Esophagus squamous epithelium (tissue), 5 donors: ENCODE data around the gene OR6C1. TPM values are rescaled to one million over a fixed set of nuclear protein-coding genes. Genes with fewer than 3 reads are reported as not detected.
"Not testable (repeated sequence)": the region's sequence is repeated elsewhere in the genome, so short reads cannot be mapped to it uniquely, and the experiment has no call there.

Experiments
- DNase-seq: peaks from one replicate; lab custom pipeline; 2025; lab: John Stamatoyannopoulos, UW
- H3K27ac ChIP-seq, 4 donors: fragments of 200-600 bp; sonication (generic); one replicate each; pipeline ENCODE4 v1.5.1; 2016 to 2019; ENCODE audit warnings: mild to moderate bottlenecking in 1 of 4
- H3K27me3 ChIP-seq, 4 donors: fragments of 200-600 bp; sonication (generic); 1 replicate in 3 of 4; 2 replicates in 1 of 4; pipeline versions ENCODE4 v1.5.1 to v1.6.0; 2017 to 2021; ENCODE audit warnings: antibody characterized with exemption in 1 of 4
- H3K36me3 ChIP-seq, 3 donors: fragments of 200-600 bp; sonication (generic); one replicate each; pipeline ENCODE4 v1.5.1; 2016 to 2019
- H3K4me1 ChIP-seq, 3 donors: fragments of 200-600 bp; sonication (generic); one replicate each; pipeline ENCODE4 v1.5.1; 2017 to 2019
- H3K4me3 ChIP-seq, 4 donors: fragments of 200-600 bp; sonication (generic); 1 replicate in 3 of 4; 2 replicates in 1 of 4; pipeline ENCODE4 v1.5.1; 2016 to 2019; ENCODE audit warnings: mild to moderate bottlenecking in 2 of 4, moderate library complexity in 1 of 4
- H3K9me3 ChIP-seq, 3 donors: fragments of 200-600 bp; sonication (generic); one replicate each; pipeline ENCODE4 v1.5.1; 2016 to 2019
- CTCF ChIP-seq, 6 experiments: fragments of 450-650 bp in 4 of 6; fragments of 200-600 bp in 2 of 6; sonication (generic) in 2 of 6; IDR thresholded peaks; one replicate each; pipeline ENCODE4 v1.5.1; 2016 to 2019; ENCODE audit warnings: antibody characterized with exemption in 6 of 6, mild to moderate bottlenecking in 4 of 6, moderate library complexity in 4 of 6
- POLR2A ChIP-seq, 4 donors: fragments of 450-650 bp; IDR thresholded peaks; one replicate each; pipeline ENCODE4 v1.6.1; 2017; ENCODE audit warnings: antibody characterized with exemption in 4 of 4, mild to moderate bottlenecking in 4 of 4, moderate library complexity in 3 of 4
- WGBS, 2 donors: methylation state at CpG; one replicate each; pipeline ENCODE4 v1.1.5; 2018; 5-methylcytosine and 5-hydroxymethylcytosine counted together
- intact Hi-C: fragments of 100-400 bp; cut with DNase I; formaldehyde crosslinking; loops from one replicate; pipeline ENCODE4 v1.15.0; 2022
- total RNA-seq, 4 donors: library from RNA; depleted of rRNA; stranded (reverse); fragments of >200 nt; gene quantifications; one replicate each; pipeline ENCODE4 v1.1.0, GENCODE V29; 2016
- donor health status: DM: yes; HTN: yes; CAD: no.

The OR6C1 gene
- total RNA-seq, result not detected

- intact Hi-C loops, result no loop called here
- Histone ChIP-seq H3K27me3 (no peaks in the 10 kb centered on the region), H3K9me3 (no peaks in the 10 kb centered on the region), H3K4me3 (no peak within 1 kb of the TSS), H3K4me1 (no peaks in the 10 kb centered on the region), H3K36me3 (no peaks in the 10 kb centered on the region), H3K27ac (no peak within 1 kb of the TSS)
- TF ChIP-seq CTCF (IDR thresholded peaks at IDR 0.05), result no peak
- TF ChIP-seq POLR2A (IDR thresholded peaks at IDR 0.05), result no peak
- 80 to 85% methylated on average over 2 of the region's 2 CpGs for WGBS, 2 donors
- DNase-seq, result no peak
These were observed at the start of gene OR6C1 for GRCh38 chr12:55314043-55314442. TSS of gene OR6C1 (plus strand) at chr12:55314343. CDS start at chr12:55320600, 6,257 bp downstream.

DNA sequence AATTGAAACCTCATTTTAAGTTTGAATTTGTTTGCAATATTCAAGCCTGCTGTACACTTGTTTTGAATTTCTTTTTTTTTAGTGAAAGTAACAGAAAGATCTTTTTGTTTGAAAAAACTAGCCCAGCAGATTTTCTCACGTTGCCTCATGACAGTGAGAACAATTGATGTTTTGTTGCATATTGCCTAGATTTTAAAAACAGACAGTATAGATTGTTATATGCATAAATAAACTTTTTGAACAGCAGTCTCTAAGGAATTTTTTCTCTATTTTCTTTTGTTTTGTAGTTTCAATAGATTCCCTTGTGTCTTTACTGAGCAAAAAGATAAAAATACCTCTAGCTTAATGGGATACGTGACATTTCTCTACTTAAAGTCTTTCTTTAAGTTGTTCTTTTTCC lies 33.2 kb upstream of the OR6C1 start:
- no peaks in the 10 kb centered on the region for H3K27me3 ChIP-seq
- no peak overlapping the region for H3K27ac ChIP-seq
- WGBS, 2 donors, result 31 to 40% methylated on average over 2 of the region's 2 CpGs
- H3K9me3 ChIP-seq, result no peaks in the 10 kb centered on the region
- no peak for DNase-seq
- no peaks in the 10 kb centered on the region for H3K4me1 ChIP-seq
- intact Hi-C loops, result no loop called here
- H3K4me3 ChIP-seq, result no peak overlapping the region
- TF ChIP-seq CTCF (IDR thresholded peaks at IDR 0.05) (no peak), POLR2A (IDR thresholded peaks at IDR 0.05) (no peak)
- H3K36me3 ChIP-seq, result no peaks in the 10 kb centered on the region

DNA sequence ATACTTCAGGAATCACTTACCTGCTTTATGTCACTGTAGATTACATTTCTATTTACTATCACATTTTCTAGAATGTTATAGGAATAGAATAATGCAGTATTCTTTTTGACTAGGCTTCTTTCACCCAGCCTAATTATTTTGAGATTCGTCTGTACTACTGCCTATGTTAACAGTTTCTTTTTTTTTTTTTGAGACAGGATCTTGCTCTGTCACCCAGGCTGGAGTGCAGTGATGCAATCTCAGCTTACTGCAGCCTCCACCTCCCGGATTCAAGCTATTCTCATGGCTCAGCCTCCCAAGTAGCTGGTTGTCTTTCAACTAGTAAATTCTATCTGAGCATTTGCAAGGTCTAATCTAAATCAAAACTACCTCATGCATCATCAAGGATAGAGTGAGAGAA lies 24.1 kb upstream of the OR6C1 start:
- H3K4me3 ChIP-seq, result no peak overlapping the region
- no peak for DNase-seq
- WGBS, 2 donors, result 39 to 44% methylated on average over 2 of the region's 2 CpGs
- H3K36me3 ChIP-seq, result no peaks in the 10 kb centered on the region
- H3K4me1 ChIP-seq, result no peaks in the 10 kb centered on the region
- TF ChIP-seq CTCF (IDR thresholded peaks at IDR 0.05) (no peak), POLR2A (IDR thresholded peaks at IDR 0.05) (no peak)
- H3K27ac ChIP-seq, result no peak overlapping the region
- no peaks in the 10 kb centered on the region for H3K27me3 ChIP-seq
- intact Hi-C loops, result no loop called here
- H3K9me3 ChIP-seq, result no peaks in the 10 kb centered on the region

DNA sequence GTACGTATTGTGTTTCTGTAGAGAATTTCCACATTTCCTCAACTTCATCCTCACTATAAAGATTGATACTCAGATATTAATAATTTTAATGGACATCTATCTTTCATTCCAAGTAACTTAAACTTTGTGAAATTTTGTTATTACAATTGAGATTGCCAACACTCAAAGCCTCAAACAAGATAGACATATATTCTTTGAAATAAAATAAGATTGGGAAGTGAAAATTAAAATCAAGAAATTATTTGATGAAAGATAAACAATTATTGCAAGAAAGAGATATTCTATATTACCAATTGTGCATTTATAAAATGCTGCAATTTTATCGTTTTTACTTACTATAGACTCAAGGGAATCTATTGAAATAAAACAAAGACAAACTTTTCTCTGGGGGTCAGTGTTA lies 17.7 kb upstream of the OR6C1 start, which contains the start of gene OR6C6:
Gene OR6C6, minus strand, starts transcription at position 101 of the 400 bp plus-strand sequence. CDS start 1,337 bp downstream, outside the sequence.
- TF ChIP-seq POLR2A (IDR thresholded peaks at IDR 0.05), result no peak
- TF ChIP-seq CTCF (IDR thresholded peaks at IDR 0.05), result no peak
- Histone ChIP-seq H3K27me3 (no peaks in the 10 kb centered on the region), H3K4me3 (no peak within 1 kb of the TSS), H3K9me3 (no peaks in the 10 kb centered on the region), H3K36me3 (no peaks in the 10 kb centered on the region), H3K4me1 (no peaks in the 10 kb centered on the region), H3K27ac (no peak within 1 kb of the TSS)
- 61 to 72% methylated on average over 2 of the region's 2 CpGs for WGBS, 2 donors
- intact Hi-C loops, result no loop called here
- no peak for DNase-seq

- TF ChIP-seq CTCF (IDR thresholded peaks at IDR 0.05), result no peak
- no peak for TF ChIP-seq POLR2A (IDR thresholded peaks at IDR 0.05)
- H3K27me3 ChIP-seq, result no peaks in the 10 kb centered on the region
- intact Hi-C loops, result no loop called here
- H3K27ac ChIP-seq, result no peak overlapping the region
- H3K36me3 ChIP-seq, result no peaks in the 10 kb centered on the region
- no peaks in the 10 kb centered on the region for H3K9me3 ChIP-seq
- H3K4me3 ChIP-seq, result no peak overlapping the region
- no peaks in the 10 kb centered on the region for H3K4me1 ChIP-seq
- no peak for DNase-seq
- WGBS, 2 donors, result 48 to 54% methylated on average over 4 of the region's 4 CpGs
These were observed 6.1 kb downstream of the OR6C1 start for GRCh38 chr12:55320201-55320600.

DNA sequence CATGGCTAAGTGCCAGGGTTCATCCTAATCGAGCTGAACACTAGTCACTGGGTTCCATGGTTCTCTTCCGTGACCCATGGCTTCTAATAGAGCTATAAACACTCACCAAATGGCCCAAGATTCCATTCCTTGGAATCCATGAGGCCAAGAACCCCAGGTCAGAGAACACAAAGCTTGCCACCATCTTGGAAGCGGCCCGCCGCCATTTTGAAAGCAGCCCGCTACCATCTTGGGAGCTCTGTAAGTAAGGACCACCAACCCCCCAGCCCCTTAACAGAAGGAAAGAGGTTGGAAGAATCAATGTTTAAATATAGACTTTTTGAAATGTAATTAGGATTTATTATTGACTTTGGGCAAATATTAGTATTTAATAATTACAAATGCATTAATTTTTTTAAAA lies 11.7 kb downstream of the OR6C1 start:
- 87 to 98% methylated on average over 4 to 6 of the region's 6 CpGs for WGBS, 2 donors
- intact Hi-C loops, result not testable (repeated sequence)

More for the DNA sequence above, 11.7 kb downstream of the OR6C1 start:
- not testable (repeated sequence) for H3K27ac ChIP-seq, H3K9me3 ChIP-seq, H3K36me3 ChIP-seq, DNase-seq, H3K4me3 ChIP-seq, H3K4me1 ChIP-seq, H3K27me3 ChIP-seq
